ENCODE results near the gene SHLD1.

Gene SHLD1

GRCh38 chr20:5822569-5822968 lies 72.4 kb downstream of the SHLD1 start:
- no peak for DNase-seq

GRCh38 chr20:5825130-5825719 lies 75.0 kb downstream of the SHLD1 start:
- DNase-seq = no peak

- DNase-seq = no peak
These were observed 77.1 kb downstream of the SHLD1 start for GRCh38 chr20:5827098-5827853.

GRCh38 chr20:5827861-5828260 lies 77.7 kb downstream of the SHLD1 start:
- no peak for DNase-seq

- no peak for DNase-seq
These were observed 79.1 kb downstream of the SHLD1 start for GRCh38 chr20:5829241-5829809.

- DNase-seq = no peak
These were observed 81.5 kb downstream of the SHLD1 start for GRCh38 chr20:5831539-5832237.

GRCh38 chr20:5833309-5833941 lies 83.2 kb downstream of the SHLD1 start:
- no peak for DNase-seq

- DNase-seq = no peak
These were observed 84.3 kb downstream of the SHLD1 start for GRCh38 chr20:5834436-5835005.

GRCh38 chr20:5835321-5835821 lies 85.2 kb downstream of the SHLD1 start:
- DNase-seq = no peak

GRCh38 chr20:5835871-5836270 lies 85.7 kb downstream of the SHLD1 start:
- no peak for DNase-seq

GRCh38 chr20:5836569-5836968 lies 86.4 kb downstream of the SHLD1 start:
- no peak for DNase-seq

- DNase-seq = no peak
These were observed 90.3 kb downstream of the SHLD1 start for GRCh38 chr20:5840411-5841002.

GRCh38 chr20:5841522-5841921 lies 91.3 kb downstream of the SHLD1 start:
- DNase-seq = no peak

- no peak for DNase-seq
These were observed 92.3 kb downstream of the SHLD1 start for GRCh38 chr20:5842465-5842864.

GRCh38 chr20:5843054-5843592 lies 92.9 kb downstream of the SHLD1 start:
- no peak for DNase-seq

- peak; percentile 81 for DNase-seq
These were observed 94.0 kb downstream of the SHLD1 start for GRCh38 chr20:5844063-5844681.

GRCh38 chr20:5845681-5846615 lies 95.7 kb downstream of the SHLD1 start:
- no peak for DNase-seq

GRCh38 chr20:5848711-5849505 lies 98.7 kb downstream of the SHLD1 start:
- no peak for DNase-seq

GRCh38 chr20:5855939-5856338 lies 105.7 kb downstream of the SHLD1 start:
- no peak for DNase-seq

All from NCI-H510A (cell line).